Measurements from ENCODE around the gene FZD4.
"Not testable (repeated sequence)": the region's sequence is repeated elsewhere in the genome, so short reads cannot be mapped to it uniquely, and the experiment has no call there.

Gene FZD4

DNA sequence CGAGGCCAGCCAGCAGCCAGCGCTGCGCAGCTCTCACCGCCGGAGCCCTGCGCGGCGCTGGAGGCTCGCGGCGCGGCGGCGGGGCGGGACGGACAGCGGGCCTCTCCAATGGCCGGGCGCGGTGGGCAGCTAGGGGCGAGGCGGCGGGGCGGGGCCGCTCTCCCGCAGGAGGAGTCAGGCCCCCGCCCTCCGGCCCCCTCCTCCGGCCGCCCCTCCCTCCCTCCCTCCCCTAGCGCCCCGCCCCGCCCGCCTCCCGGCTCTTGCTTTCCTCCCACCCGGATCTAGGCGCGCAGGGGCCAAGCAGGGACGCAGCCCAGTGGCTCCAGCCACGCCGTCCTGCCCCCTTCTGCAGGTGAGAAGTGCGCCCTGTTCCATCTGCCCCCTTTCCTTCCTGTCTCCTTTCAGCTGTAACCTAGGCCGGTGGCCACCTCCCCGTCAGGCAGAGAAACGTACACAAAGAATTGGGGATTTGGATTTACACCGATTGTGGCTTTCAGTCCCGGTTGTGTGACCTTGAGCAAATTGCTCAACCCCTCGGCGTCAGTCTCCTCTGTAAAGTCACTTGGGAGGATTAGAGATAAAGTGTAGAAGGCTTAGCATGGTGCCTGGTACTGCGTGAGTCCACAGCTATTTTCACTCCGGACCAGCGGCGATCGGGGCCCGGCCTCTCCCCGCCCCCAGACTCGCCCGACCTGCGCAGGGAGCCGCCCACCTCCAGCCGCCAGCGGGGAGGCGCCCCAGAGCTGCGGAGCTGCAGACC, at the start of gene FZD4:
Gene FZD4, minus strand, starts transcription at position 35 of the 760 bp plus-strand sequence. CDS start 310 bp downstream, outside the sequence.
- peak; percentile 23 to 41 for DNase-seq (ENCODE audit: low read depth in 2 of 2)

DNA sequence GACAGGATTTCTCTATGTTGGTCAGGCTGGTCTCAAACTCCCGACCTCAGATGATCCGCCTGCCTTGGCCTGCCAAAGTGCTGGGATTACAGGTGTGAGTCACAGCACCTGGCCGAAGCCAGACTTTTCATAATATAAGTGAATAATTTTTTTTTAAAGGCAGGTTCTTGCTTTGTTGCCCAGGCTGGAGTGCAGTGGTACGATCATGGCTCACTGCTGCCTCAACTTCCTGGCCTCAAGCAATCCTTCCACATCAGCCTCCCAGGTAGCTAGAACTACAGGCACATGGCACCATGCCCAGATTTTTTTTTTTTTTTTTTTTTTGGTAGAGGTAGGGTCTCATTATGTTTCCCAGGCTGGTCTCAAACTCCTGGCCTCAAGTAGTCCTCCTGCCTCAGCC, 49.1 kb upstream of the FZD4 start:
- DNase-seq (ENCODE audit: low read depth in 2 of 2) = not testable (repeated sequence)

GRCh38 chr11:87002918-87003317, 47.7 kb upstream of the FZD4 start:
- no peak for DNase-seq (ENCODE audit: low read depth in 2 of 2)

DNA sequence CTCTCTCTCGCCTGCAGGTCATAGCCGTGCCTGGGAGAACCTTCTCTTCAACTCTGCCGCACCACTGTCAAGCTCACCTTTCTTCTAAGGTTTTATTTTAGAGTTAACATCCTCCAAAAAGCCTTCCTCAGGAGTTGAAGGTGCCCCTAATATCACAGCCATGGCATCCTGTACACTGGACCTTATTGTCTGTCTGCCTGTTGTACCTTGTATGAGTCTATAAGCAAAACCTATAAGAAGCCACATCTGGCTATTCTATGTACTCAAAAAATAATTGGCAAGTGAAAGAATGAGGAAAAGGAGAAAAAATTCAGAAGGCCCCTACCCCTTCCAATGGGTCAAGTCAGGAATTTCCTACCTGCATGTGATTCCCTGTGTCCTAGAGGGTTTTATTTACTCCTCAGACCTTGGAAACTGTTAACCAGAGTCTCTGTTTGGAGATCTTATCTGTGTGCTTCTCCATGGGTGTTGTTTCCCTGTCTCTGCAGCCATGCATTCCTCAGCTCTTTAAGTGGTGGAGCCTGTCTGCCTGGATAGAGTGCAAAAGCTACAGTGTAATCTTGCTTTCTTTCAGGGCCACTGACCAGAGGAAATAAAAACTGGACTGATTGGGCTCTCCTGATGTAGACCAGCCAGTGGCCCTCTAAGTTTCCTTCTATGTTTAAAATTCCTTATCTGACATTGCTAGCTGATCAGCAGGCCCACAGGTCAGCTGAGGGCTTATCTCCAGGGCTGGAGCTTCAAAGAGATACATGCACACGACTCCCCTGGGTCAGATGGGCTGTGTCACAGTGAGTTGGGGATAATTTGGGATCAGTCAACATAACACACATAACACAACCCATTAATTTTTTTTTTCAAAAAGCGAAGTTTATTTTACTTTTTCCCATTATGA, 44.9 kb upstream of the FZD4 start:
- no peak for DNase-seq (ENCODE audit: low read depth in 2 of 2)

GRCh38 chr11:86999388-86999787, 44.2 kb upstream of the FZD4 start:
- DNase-seq (ENCODE audit: low read depth in 2 of 2) = no peak

- no peak for DNase-seq (ENCODE audit: low read depth in 2 of 2)
Measured at GRCh38 chr11:86996953-86997570, 41.9 kb upstream of the FZD4 start.

DNA sequence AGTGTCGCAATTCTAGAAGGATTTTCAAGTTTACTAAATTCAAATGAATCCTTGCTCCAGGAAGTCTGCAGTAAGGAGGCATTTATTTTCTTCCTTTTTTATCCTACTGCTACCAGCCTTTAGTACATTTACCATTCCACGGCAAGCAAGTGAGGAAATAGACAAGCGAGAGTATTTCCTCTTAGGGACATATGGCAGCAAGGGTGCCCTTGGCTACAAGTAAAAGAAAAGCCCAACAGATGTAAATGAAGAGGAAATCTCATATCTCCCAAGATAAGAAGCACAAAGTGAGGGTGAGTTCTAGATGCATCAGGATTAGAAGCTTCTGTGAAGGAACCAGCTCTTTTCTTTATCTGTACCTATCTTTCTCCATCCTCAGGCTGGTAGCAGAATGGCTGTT, 37.8 kb upstream of the FZD4 start:
- DNase-seq (ENCODE audit: low read depth in 2 of 2) = no peak

- DNase-seq (ENCODE audit: low read depth in 2 of 2) = not testable (repeated sequence)
Measured at GRCh38 chr11:86992340-86992739, 37.1 kb upstream of the FZD4 start.

DNA sequence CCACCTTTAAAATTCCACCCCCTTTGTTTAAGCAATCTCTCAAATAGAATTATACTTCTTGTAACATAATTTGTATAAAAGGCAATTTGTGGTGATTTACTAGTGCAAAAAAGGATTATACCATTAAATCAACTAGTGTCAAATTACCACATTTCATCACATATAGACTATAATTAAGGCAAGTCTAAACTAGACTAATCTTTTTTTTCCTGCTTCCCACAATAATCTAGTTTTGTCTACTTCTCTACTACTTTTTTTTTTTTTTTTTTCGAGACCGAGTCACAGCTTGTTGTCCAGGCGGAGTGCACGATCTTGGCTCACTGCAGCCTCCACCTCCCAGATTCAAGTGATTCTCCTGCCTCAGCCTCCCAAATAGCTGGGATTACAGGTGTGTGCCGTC, 36.1 kb upstream of the FZD4 start:
- DNase-seq (ENCODE audit: low read depth in 2 of 2) = no peak

- no peak for DNase-seq (ENCODE audit: low read depth in 2 of 2)
Measured at GRCh38 chr11:86990515-86990914, 35.3 kb upstream of the FZD4 start.

GRCh38 chr11:86990031-86990430, 34.8 kb upstream of the FZD4 start:
- DNase-seq (ENCODE audit: low read depth in 2 of 2) = no peak

DNA sequence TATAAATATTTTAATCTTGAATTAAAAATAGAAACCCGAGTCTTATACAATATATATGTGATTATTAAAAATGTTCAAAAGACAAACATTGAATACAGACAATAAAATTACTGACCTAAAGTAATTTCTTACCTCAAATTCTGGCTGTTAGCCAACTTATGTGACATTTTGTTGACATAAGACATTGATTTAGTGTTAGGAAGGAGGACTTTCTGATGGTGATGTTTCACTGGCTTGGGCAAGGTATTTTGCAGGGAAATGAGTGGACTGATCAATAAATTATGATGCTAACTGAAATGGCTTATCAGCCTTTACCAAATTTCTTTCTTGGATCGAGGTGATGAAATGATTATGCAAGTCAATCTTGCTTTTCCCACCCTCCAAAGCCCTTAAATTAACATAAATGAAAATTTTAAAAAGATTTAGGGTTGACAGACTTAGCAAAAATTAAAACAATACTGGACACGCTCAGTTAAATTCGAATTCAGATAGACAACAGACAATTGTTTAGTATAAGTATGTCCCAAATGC, 33.2 kb upstream of the FZD4 start:
- DNase-seq (ENCODE audit: low read depth in 2 of 2) = no peak

DNA sequence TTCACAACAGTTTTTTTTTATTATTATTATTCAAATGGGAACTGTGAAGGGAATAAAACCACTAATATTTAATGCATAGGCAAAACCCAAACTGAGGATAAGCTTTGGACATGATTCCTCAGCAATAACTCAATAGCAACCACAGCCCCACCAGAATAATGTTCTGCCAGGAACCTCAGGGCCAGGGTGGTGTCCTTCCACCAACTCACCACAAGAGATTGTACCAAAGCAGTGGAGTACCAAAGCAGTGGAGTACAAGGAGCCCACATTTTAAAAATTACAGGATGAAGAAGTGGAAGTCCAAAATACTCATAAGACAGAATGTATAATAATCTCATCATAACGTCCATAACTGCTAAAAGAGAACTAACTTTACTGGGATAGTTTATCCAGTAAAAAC, 32.5 kb upstream of the FZD4 start:
- no peak for DNase-seq (ENCODE audit: low read depth in 2 of 2)

DNA sequence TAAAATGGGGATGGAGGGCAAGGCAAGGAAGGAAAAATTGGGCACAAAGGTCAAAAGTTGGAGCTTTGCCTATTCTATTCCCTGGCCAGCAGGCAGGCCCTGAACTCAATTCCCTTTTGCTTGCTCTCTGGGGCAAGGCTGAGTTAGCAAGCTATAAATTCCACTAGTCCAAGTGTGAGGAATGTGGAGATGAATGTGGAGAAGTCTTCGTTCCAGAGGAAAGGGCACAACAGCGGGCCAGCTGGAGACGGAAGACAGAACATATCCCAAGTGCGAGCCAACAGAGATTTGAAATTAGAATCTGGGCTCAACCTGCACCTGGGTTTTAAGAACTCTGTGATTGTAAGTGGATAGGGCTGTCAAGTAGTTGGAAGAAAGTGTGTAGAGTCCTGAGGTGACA, 29.5 kb upstream of the FZD4 start:
- DNase-seq (ENCODE audit: low read depth in 2 of 2) = no peak

- no peak for DNase-seq (ENCODE audit: low read depth in 2 of 2)
Measured at GRCh38 chr11:86983021-86983488, 27.9 kb upstream of the FZD4 start.

GRCh38 chr11:86981777-86982540, 26.8 kb upstream of the FZD4 start:
- DNase-seq (ENCODE audit: low read depth in 2 of 2) = no peak

- no peak for DNase-seq (ENCODE audit: low read depth in 2 of 2)
Measured at GRCh38 chr11:86980086-86980796, 25.0 kb upstream of the FZD4 start.

- no peak for DNase-seq (ENCODE audit: low read depth in 2 of 2)
Measured at GRCh38 chr11:86978756-86979608, 23.8 kb upstream of the FZD4 start.

GRCh38 chr11:86978247-86978646, 23.1 kb upstream of the FZD4 start:
- DNase-seq (ENCODE audit: low read depth in 2 of 2) = no peak
